ENCODE measurements around the gene TMC5. TPM values are rescaled to one million over a fixed set of nuclear protein-coding genes. Genes with fewer than 3 reads are reported as not detected.
"Not testable (repeated sequence)": the region's sequence is repeated elsewhere in the genome, so short reads cannot be mapped to it uniquely, and the experiment has no call there.

The TMC5 gene, protein sequence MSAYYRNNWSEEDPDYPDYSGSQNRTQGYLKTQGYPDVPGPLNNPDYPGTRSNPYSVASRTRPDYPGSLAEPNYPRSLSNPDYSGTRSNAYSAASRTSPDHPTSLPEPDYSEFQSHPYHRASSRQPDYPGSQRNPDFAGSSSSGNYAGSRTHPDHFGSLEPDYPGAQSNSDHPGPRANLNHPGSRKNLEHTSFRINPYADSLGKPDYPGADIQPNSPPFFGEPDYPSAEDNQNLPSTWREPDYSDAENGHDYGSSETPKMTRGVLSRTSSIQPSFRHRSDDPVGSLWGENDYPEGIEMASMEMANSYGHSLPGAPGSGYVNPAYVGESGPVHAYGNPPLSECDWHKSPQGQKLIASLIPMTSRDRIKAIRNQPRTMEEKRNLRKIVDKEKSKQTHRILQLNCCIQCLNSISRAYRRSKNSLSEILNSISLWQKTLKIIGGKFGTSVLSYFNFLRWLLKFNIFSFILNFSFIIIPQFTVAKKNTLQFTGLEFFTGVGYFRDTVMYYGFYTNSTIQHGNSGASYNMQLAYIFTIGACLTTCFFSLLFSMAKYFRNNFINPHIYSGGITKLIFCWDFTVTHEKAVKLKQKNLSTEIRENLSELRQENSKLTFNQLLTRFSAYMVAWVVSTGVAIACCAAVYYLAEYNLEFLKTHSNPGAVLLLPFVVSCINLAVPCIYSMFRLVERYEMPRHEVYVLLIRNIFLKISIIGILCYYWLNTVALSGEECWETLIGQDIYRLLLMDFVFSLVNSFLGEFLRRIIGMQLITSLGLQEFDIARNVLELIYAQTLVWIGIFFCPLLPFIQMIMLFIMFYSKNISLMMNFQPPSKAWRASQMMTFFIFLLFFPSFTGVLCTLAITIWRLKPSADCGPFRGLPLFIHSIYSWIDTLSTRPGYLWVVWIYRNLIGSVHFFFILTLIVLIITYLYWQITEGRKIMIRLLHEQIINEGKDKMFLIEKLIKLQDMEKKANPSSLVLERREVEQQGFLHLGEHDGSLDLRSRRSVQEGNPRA
- not detected in 2 replicates for total RNA-seq (2014; rRNA removed; shearing (Covaris generic))

DNA sequence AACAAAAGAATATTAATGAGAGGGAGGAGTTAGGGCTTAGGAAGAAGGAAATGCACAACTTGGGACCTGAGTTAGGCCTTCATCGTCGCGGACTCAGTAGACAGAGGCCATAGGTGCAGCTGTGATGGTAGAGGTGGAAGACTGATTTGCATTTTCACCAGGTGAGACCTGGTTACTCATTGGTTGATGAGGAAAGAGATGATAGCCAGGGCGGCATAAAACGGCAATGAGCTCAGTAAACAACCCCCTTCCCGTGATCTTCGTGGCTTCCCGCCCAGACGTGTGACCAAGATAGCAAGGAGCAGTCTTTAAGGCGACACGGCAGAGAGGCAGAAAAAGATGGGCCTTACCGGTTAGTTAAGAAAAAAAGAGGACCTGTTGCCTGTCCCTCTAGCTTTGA lies at the start of gene TMC5:
Gene TMC5, plus strand, starts transcription at position 244 of the 400 bp plus-strand sequence. CDS start 22,156 bp downstream, outside the sequence.
- DNase-seq (ENCODE audit: low spot score): no peak

GRCh38 chr16:19372541-19372940 lies 45.1 kb upstream of the TMC5 start:
- not testable (repeated sequence) for DNase-seq (ENCODE audit: low spot score)

- DNase-seq (ENCODE audit: low spot score): no peak
Observed at GRCh38 chr16:19374402-19374801, 43.3 kb upstream of the TMC5 start.

DNA sequence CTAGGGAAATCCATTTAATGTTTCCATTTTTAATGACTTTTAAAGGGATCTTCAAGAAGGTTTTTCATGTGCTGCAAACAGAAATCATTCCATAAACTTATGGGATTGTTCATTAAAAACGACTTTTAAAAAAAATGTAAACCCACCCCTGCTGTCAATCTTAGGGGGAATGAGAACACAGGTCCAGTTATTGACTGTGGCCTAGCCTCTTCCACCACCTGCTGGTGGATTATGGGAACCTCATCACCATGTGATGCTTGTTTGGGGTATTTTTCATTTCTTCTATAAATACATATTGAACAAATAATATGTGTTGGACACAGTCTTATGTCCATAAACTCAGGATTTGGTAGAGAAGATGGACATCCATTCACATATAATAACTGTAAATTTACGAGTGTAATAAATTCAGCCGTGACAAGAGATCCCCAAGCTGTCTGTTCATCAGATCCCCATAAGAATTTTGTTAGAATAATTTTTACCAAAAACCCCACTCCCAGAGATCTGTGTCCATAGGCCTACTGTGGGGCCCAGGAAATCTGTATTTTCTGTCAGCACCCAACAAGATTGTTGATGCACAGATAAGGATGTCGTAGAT lies 42.0 kb upstream of the TMC5 start:
- peak; percentile 60 for DNase-seq (ENCODE audit: low spot score)

- no peak for DNase-seq (ENCODE audit: low spot score)
Observed at GRCh38 chr16:19377864-19378263, 39.8 kb upstream of the TMC5 start.

GRCh38 chr16:19378511-19378910 lies 39.2 kb upstream of the TMC5 start:
- no peak for DNase-seq (ENCODE audit: low spot score)

GRCh38 chr16:19379838-19380237 lies 37.8 kb upstream of the TMC5 start:
- no peak for DNase-seq (ENCODE audit: low spot score)

DNA sequence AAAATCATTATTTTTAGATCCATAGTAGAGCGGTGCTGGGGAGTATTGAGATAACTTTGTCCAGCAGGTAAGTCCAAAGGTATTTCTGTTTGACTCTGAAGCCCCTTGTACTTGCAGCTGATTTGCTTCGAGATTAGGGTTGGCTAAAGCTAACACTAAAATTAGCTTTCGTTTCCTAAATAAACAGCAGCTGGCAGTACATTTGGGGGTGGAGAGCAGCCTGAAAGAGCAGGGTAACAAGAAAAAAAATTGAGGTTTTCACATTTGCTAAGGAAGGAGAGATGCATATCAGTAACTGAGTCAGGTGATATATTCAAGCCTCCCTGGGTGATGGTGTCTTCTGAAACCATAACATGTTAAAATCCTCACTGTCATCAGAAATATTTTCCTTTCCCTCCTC lies 37.4 kb upstream of the TMC5 start:
- no peak for DNase-seq (ENCODE audit: low spot score)

DNA sequence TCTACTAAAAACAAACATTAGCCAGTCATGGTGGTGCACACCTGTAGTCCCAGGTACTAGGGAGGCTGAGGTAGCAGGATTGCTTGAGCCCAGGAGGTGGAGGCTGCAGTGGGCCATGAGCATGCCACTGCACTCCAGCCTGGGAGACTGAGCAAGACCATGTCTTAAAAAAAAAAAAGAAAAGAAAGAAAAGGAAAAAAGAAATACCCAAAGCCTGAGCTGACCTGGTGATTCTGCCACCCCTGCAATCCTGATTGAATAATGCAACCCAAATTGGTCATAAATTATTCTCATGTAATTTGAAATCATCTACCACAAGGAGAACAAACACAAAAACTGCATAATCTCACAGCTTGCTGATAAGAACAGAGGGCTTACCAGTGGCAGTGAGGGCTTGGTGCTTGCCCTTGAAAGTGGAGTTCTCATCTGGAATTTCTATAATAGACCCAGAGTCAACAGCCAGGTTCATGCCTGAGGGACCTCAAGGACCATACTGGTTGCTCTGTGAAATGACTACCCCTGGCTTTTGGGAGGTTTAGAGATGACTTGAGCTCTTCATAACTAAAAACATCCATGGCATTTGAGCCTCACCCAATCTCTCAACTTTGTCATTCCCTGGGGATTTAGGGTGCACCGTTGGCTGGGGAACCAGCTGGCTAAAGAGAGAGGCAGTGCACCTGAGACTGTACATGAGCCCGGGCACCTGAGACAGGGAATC lies 35.4 kb upstream of the TMC5 start:
- no peak for DNase-seq (ENCODE audit: low spot score)

- DNase-seq (ENCODE audit: low spot score): no peak
Observed at GRCh38 chr16:19382887-19383816, 34.5 kb upstream of the TMC5 start.

DNA sequence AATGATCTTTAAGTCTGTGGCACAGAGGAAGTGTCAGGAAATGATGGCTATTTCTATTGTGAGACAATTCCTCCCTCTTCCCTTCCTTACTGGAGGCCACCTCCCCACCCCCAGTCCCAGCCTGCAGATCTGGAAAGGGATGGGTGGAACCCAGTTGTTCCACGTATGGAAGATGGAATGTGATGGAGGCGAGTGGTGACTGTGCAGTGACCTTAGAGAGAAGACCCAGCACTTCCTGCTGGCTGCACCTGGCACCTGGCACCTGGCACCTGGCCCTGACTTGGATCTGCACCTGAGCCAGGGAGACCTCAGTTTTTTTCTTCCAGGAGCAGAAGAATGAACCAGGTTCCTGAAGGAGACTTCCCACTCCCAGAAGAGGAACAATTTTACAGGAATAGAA lies 33.0 kb upstream of the TMC5 start:
- peak; percentile 57 for DNase-seq (ENCODE audit: low spot score)

DNA sequence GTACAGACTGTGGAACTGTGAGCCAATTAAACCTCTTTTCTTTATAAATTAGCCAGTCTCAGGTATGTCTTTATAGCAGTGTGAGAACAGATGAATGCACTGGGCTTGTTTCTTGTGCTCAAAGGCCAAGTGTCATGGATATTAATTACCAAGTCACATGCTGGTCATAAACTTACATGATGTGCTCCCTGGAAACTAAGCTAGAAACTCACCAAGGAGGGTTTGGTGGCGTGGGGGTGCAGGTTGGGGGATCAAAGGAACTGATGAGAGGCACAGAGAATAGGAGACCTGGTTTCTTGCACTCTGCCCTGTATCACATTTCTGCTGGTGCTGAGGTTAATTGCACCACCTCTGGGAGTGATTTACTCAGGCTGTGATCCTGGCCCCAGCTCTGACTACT lies 31.2 kb upstream of the TMC5 start:
- no peak for DNase-seq (ENCODE audit: low spot score)

DNA sequence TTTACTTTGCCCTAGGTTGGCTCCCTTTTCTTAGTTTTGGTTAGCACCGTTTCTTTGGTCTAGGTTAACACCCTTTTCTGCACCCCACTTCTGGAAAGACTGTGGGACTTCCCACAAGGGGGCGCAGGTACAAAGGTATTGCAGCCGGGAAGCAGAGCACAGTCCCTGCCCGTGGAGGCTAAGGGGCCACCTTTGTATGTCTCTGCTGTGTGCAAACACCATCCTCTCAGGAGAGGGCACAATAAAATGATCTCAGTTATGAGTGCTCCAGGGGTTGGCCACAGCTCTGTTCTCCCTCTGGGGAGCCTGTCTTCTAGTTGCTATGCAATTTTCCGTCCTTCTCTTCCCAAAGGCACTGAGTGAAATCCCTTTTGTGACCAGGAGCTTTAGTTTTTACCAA lies 28.4 kb upstream of the TMC5 start:
- DNase-seq (ENCODE audit: low spot score): peak; percentile 53

GRCh38 chr16:19391185-19391776 lies 26.4 kb upstream of the TMC5 start:
- DNase-seq (ENCODE audit: low spot score): not testable (repeated sequence)

DNA sequence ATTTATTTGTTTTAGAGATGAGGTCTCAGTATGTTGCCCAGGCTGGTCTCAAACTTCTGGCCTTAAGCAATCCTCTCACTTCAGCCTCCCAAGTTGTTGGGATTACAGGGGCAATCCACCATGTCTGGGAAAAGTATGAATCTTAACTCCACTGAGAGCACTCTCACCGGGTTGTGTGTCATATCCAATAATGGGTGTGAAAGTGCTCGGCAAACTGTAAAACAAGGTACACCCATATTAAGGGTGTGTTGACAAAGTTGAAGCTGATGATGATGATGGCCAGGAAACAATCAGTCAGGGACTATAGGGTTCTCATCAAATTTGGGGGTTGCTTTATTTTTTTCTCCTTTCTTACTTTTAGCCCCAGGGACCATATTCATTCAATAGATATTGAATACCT lies 25.3 kb upstream of the TMC5 start:
- no peak for DNase-seq (ENCODE audit: low spot score)

DNA sequence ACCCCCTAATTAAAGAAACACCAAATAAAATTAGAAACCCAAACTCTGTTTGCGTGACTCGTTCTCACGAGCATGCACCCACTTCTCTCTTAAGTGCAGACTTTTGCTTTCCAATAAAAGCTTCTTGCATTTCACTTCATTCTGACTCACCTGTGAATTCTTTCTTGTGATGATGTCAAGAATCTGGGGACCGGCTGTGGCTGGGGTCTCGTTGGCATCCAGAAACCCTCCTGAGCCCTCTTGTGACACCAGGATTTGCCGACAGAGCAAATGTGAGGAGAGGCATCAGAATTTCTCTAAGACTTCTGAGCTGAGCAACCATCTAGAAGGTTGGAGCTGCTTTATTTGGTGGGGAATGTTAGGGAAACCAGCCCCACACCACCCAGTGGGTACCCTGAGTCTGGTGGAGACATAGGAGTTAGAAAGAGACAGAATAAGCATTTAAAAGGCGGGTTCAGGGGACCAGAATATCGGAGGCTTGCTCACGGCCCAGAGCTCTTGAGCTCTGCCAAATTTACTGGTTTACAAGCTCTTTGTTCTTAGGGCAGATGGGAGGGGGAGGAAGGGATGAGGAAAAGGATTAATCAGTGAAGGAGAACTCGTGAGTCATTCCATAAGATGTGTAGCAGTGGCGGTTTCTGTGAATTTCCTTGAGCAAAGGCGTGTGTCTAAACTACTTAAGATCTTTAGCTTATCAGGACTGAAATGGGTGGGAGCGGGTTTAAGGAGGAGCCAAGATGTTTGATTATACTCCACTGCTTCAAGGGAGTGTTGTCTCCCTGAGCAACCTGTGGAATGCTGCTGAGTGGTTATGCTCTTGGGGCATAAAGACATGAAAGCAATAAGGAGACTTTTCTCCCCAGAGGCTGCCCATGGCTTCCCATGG lies 24.2 kb upstream of the TMC5 start:
- peak; percentile 94 for DNase-seq (ENCODE audit: low spot score)

DNA sequence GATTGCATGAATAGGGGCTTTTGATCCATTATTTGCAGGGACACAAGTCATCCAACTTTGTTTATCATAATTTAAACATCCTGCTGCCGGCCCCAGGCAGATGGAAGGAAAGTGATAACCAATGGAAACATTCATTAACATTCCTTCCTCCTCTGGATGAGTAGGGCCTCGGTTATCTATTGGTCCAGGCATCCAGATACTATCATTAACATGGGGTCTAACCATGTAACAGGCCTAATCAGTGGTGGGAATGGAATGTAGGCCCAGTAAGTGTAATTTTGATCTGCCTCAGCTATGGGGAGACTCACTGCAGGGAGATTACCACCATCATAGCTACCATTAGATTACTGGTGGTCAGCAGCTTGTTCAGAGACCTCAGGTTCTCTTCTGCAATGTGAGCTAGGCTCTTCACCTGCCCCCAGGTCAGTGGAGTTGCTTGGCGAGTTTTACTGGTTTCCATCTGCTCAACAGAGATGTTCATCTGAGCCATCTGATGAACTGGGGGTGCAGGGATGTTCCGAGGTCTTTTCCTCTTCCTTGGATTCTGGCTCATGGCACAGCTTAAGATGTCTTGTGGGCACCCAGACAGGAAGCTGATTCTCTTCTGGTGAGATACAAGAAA lies 21.9 kb upstream of the TMC5 start:
- not testable (repeated sequence) for DNase-seq (ENCODE audit: low spot score)

DNA sequence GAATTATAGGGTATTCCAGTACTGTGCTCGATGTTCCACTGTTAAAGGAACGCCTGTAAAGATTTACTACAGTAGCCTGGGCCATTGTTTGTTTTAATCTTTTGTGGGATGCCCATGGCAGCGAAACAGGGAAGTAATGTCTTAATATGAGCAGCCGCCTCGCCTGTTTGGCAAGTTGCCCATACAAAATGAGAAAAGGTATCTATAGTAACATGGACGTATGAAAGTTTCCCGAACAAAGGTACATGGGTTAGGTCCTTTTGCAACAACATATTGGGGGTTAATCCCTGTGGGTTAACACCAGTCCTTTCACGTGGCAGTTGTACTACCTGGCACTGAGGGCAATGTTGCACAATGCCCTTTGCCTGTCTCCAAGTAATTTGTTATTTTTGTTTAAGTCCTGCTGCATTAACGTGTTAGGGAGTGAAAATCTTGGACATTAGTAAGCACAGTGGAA lies 21.1 kb upstream of the TMC5 start:
- DNase-seq (ENCODE audit: low spot score): no peak

All from A172 (cell line).